Neural cell (in vitro differentiated cells): Measurements from ENCODE around the gene CAPN5. TPM values are rescaled to one million over a fixed set of nuclear protein-coding genes. Genes with fewer than 3 reads are reported as not detected.
A peak's percentile ranks its signal among the peaks of the same experiment; 100 is the strongest.

ENCODE experiments used
- H2AFZ ChIP-seq: fragments of 200-600, 300-800 bp; sonication (generic), shearing (Covaris generic); 2 replicates; pipeline ENCODE4 v1.6.0; 2014; ENCODE audit warnings: low read depth, mild to moderate bottlenecking, antibody characterized with exemption, low read length, moderate library complexity
- H3F3A ChIP-seq: fragments of 200-600 bp; shearing (Covaris generic); 2 replicates; pipeline ENCODE4 v1.6.1; 2016; ENCODE audit warnings: mild to moderate bottlenecking, moderate library complexity, mixed read lengths, antibody characterized with exemption, low read length; ENCODE audit not compliant: insufficient read depth, poor library complexity, severe bottlenecking
- H3K27ac ChIP-seq: fragments of 200-600, 300-800 bp; sonication (generic), shearing (Covaris generic); 2 replicates; pipeline ENCODE4 v1.5.1; 2014; ENCODE audit warnings: mild to moderate bottlenecking, low read length, moderate library complexity
- H3K27me3 ChIP-seq: fragments of 300-800, 200-600 bp; sonication (generic), shearing (Covaris generic); 2 replicates; pipeline ENCODE4 v1.6.0; 2014; ENCODE audit warnings: mild to moderate bottlenecking, low read depth, low read length, moderate library complexity; ENCODE audit not compliant: insufficient read depth
- H3K36me3 ChIP-seq: fragments of 300-800, 200-600 bp; sonication (generic), shearing (Covaris generic); 2 replicates; pipeline ENCODE4 v1.5.1; 2014; ENCODE audit warnings: mild to moderate bottlenecking, antibody characterized with exemption, low read length, moderate library complexity; ENCODE audit not compliant: insufficient read depth
- H3K4me2 ChIP-seq: fragments of 300-800, 200-600 bp; sonication (generic), shearing (Covaris generic); 2 replicates; pipeline ENCODE4 v1.6.0; 2014; ENCODE audit warnings: mild to moderate bottlenecking, low read length
- H3K4me3 ChIP-seq: fragments of 300-800, 200-600 bp; sonication (generic), shearing (Covaris generic); 2 replicates; pipeline ENCODE4 v1.5.1; 2014; ENCODE audit warnings: mild to moderate bottlenecking, low read length, moderate library complexity
- H3K79me2 ChIP-seq: fragments of 200-600 bp; shearing (Covaris generic); replicated peaks from 2 replicates; pipeline ENCODE4 v1.6.0; 2014; ENCODE audit warnings: mild to moderate bottlenecking, low read length, moderate library complexity; ENCODE audit not compliant: insufficient read depth
- H3K9ac ChIP-seq: fragments of 300-800, 200-600 bp; sonication (generic), shearing (Covaris generic); 2 replicates; pipeline ENCODE4 v1.6.1; 2016; ENCODE audit warnings: mild to moderate bottlenecking, low read length, mixed read lengths
- H3K9me2 ChIP-seq: fragments of 200-600 bp; shearing (Covaris generic); 2 replicates; pipeline ENCODE4 v1.6.1; 2016; ENCODE audit warnings: mild to moderate bottlenecking, low read length, mixed read lengths; ENCODE audit not compliant: insufficient read depth
- H3K9me3 ChIP-seq: fragments of 200-600, 300-800 bp; sonication (generic), shearing (Covaris generic); 2 replicates; pipeline ENCODE4 v1.6.1; 2016; ENCODE audit warnings: mild to moderate bottlenecking, mixed run types, low read length, moderate library complexity, mixed read lengths
- H4K20me1 ChIP-seq: fragments of 200-600 bp; shearing (Covaris generic); 2 replicates; pipeline ENCODE4 v1.6.1; 2016; ENCODE audit warnings: mild to moderate bottlenecking, mixed run types; ENCODE audit not compliant: insufficient read depth
- EP300 ChIP-seq: fragments of 450-650 bp; conservative IDR thresholded peaks from 2 replicates; pipeline ENCODE4 v1.6.1; 2014; ENCODE audit warnings: antibody characterized with exemption, mild to moderate bottlenecking, moderate library complexity; ENCODE audit not compliant: poor library complexity, severe bottlenecking
- EZH2 ChIP-seq: fragments of 200-600, 300-800 bp; shearing (Covaris generic), sonication (generic); IDR thresholded peaks from 2 replicates; pipeline ENCODE4 v1.6.1; 2014; ENCODE audit warnings: antibody characterized with exemption, low read length, borderline replicate concordance, mild to moderate bottlenecking; ENCODE audit not compliant: insufficient read depth, poor library complexity, severe bottlenecking
- MXI1 ChIP-seq: fragments of 450-650 bp; conservative IDR thresholded peaks from 2 replicates; pipeline ENCODE4 v1.6.1; 2014; ENCODE audit warnings: antibody characterized with exemption, mild to moderate bottlenecking; ENCODE audit not compliant: poor library complexity, severe bottlenecking
- POLR2AphosphoS5 ChIP-seq: IDR thresholded peaks from 2 replicates; pipeline ENCODE4 v1.6.1; 2012
- RAD21 ChIP-seq: fragments of 450-650 bp; conservative IDR thresholded peaks from 2 replicates; pipeline ENCODE4 v1.6.1; 2014; ENCODE audit warnings: antibody characterized with exemption, mild to moderate bottlenecking, moderate library complexity
- SMC3 ChIP-seq: fragments of 450-650 bp; conservative IDR thresholded peaks from 2 replicates; pipeline ENCODE4 v1.6.1; 2014; ENCODE audit warnings: antibody characterized with exemption, mild to moderate bottlenecking, moderate library complexity; ENCODE audit not compliant: poor library complexity
- TAF1 ChIP-seq: IDR thresholded peaks from 2 replicates; pipeline ENCODE4 v1.6.1; 2012; ENCODE audit warnings: low read depth
- polyA plus RNA-seq: library from polyadenylated mRNA; depleted of rRNA; stranded (reverse); fragments of >200 nt; gene quantifications from 2 replicates; pipeline ENCODE4 v1.2.3, GENCODE V29; 2014
- TF ChIP-seq, protein P1 (sequence below): fragments of 450-650 bp; IDR thresholded peaks from 2 replicates; pipeline ENCODE4 v1.5.1; 2014; ENCODE audit warnings: antibody characterized with exemption, mild to moderate bottlenecking, moderate library complexity; ENCODE audit not compliant: poor library complexity, severe bottlenecking
- TF ChIP-seq, protein P2 (sequence below): IDR thresholded peaks from 2 replicates; pipeline ENCODE4 v1.6.1; 2012; ENCODE audit warnings: borderline replicate concordance

The CAPN5 gene
- polyA plus RNA-seq, 1 donor from 2014 or later, result 20.5 TPM

DNA sequence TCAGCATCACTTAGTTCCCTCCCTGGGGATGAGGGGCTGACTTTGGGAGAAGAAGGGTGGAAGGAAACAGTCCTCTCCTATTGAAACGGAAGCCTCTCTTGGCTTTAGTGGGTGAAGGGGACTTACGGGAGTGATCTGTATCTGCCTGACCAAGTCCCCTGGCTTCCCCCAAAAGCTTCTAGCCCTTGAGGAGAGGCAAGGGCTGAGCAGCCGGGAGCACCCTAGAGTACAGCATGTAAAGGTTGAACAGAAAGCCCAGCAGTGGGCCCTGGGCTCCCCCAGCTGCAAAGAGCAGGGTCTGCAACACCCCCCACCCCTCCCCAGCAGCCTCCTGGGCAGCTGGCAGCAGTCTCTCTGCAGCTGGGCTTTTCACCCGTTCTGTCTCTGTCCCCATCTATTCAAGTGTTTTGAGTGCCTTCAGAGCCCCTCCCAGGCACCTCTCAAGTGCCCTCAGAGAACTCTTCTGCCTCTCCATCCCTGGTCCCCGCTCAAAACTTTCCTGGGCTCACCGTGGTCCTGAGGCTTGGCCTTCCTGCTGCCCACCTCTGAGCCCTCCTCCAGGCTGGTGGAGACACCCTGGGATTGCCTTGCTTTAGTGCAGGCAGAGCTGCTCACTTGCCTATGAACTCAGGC lies 2.7 kb downstream of the CAPN5 start:
- Histone ChIP-seq H4K20me1 (no peaks in the 10 kb centered on the region), H3K36me3 (no peaks in the 10 kb centered on the region), H3K27ac (no peak overlapping the region), H3F3A (no peaks in the 10 kb centered on the region), H3K27me3 (no peaks in the 10 kb centered on the region), H3K9me3 (no peaks in the 10 kb centered on the region), H3K79me2 (no peaks in the 10 kb centered on the region), H2AFZ (no peak overlapping the region), H3K9me2 (no peaks in the 10 kb centered on the region), H3K4me3 (peak overlapping the region; percentile 87), H3K4me2 (no peak overlapping the region), H3K9ac (no peak overlapping the region)
- no peak for TF ChIP-seq EZH2

DNA sequence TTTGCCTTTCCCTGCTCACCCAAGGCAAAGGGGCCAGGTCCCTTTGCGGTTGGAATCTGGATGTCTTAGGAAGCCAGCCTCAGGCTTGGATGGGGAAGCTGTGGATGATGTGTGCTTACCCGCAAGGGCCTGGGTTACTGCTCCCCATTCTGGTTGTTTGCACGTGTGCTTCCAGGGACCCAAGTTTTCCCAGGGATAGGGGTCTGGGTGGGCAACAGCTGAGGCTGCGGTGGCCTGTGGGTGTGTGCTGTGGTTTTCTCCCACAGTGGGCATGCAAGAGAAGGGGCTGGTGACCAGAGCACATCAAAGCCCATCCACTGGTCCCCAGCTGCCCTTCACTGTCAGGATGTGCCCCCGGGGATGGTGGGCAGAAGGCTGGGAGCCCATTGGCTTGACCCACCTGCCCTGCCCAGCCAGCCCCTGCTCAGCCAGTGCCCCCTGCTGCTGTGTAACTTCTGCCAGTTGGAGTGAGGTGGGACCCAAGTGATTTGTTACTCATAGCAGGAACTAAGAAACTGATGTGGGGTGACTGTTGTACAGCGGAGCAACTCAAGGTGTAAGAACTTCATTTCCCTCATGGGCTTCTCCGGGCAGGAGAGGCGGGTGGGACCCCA lies 3.3 kb downstream of the CAPN5 start:
- Histone ChIP-seq H3K9me3 (no peaks in the 10 kb centered on the region), H3K9ac (no peak overlapping the region), H3K27me3 (no peaks in the 10 kb centered on the region), H3K9me2 (no peaks in the 10 kb centered on the region), H3F3A (no peaks in the 10 kb centered on the region), H4K20me1 (no peaks in the 10 kb centered on the region), H3K27ac (no peak overlapping the region), H3K4me2 (no peak overlapping the region), H2AFZ (no peak overlapping the region), H3K79me2 (no peaks in the 10 kb centered on the region), H3K36me3 (no peaks in the 10 kb centered on the region), H3K4me3 (no peak overlapping the region)
- TF ChIP-seq EZH2 (no peak), EP300 (no peak), TAF1 (no peak)
- TF ChIP-seq, protein P1, sequence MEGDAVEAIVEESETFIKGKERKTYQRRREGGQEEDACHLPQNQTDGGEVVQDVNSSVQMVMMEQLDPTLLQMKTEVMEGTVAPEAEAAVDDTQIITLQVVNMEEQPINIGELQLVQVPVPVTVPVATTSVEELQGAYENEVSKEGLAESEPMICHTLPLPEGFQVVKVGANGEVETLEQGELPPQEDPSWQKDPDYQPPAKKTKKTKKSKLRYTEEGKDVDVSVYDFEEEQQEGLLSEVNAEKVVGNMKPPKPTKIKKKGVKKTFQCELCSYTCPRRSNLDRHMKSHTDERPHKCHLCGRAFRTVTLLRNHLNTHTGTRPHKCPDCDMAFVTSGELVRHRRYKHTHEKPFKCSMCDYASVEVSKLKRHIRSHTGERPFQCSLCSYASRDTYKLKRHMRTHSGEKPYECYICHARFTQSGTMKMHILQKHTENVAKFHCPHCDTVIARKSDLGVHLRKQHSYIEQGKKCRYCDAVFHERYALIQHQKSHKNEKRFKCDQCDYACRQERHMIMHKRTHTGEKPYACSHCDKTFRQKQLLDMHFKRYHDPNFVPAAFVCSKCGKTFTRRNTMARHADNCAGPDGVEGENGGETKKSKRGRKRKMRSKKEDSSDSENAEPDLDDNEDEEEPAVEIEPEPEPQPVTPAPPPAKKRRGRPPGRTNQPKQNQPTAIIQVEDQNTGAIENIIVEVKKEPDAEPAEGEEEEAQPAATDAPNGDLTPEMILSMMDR, result no peak

DNA sequence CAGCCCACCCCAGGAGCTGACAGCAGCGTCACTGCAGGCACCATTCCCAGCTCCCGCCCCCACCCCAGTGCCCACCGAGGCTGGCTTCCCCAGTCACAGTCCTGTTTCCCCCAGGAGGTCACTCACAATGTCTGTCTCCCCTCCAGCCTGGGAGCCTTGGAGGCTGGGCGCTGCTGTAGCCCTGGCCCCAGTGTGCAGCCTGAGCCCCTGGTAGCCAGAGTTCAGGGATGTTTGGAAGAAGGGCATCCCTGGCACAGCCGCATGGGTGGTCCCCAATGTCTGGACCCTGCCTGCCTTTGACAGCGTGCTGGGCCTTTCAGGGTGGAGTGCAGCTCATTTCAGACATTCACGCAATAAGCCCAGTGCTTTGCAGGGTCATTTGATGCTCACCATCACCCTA lies 4.3 kb downstream of the CAPN5 start:
- Histone ChIP-seq H4K20me1 (no peaks in the 10 kb centered on the region), H2AFZ (no peak overlapping the region), H3K9ac (no peak overlapping the region), H3K27ac (no peak overlapping the region), H3K9me2 (no peaks in the 10 kb centered on the region), H3K79me2 (no peaks in the 10 kb centered on the region), H3K4me3 (no peak overlapping the region), H3K4me2 (no peak overlapping the region), H3K36me3 (no peaks in the 10 kb centered on the region), H3K27me3 (no peaks in the 10 kb centered on the region), H3F3A (no peaks in the 10 kb centered on the region), H3K9me3 (no peaks in the 10 kb centered on the region)
- TF ChIP-seq EP300 (no peak), TAF1 (no peak), MXI1 (no peak), POLR2AphosphoS5 (no peak), SMC3 (no peak), RAD21 (no peak), EZH2 (no peak)
- TF ChIP-seq, protein P1, result no peak
- TF ChIP-seq, protein P2, sequence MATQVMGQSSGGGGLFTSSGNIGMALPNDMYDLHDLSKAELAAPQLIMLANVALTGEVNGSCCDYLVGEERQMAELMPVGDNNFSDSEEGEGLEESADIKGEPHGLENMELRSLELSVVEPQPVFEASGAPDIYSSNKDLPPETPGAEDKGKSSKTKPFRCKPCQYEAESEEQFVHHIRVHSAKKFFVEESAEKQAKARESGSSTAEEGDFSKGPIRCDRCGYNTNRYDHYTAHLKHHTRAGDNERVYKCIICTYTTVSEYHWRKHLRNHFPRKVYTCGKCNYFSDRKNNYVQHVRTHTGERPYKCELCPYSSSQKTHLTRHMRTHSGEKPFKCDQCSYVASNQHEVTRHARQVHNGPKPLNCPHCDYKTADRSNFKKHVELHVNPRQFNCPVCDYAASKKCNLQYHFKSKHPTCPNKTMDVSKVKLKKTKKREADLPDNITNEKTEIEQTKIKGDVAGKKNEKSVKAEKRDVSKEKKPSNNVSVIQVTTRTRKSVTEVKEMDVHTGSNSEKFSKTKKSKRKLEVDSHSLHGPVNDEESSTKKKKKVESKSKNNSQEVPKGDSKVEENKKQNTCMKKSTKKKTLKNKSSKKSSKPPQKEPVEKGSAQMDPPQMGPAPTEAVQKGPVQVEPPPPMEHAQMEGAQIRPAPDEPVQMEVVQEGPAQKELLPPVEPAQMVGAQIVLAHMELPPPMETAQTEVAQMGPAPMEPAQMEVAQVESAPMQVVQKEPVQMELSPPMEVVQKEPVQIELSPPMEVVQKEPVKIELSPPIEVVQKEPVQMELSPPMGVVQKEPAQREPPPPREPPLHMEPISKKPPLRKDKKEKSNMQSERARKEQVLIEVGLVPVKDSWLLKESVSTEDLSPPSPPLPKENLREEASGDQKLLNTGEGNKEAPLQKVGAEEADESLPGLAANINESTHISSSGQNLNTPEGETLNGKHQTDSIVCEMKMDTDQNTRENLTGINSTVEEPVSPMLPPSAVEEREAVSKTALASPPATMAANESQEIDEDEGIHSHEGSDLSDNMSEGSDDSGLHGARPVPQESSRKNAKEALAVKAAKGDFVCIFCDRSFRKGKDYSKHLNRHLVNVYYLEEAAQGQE, result no peak
